IMR-90 (cell line): ENCODE measurements around the gene MYORG. TPM values are rescaled to one million over a fixed set of nuclear protein-coding genes. Genes with fewer than 3 reads are reported as not detected.

Experiments
- ATAC-seq: fragments of 200-7000 bp; cut with Tn5 transposase; 2 replicates; pipeline ENCODE4 v1.9.1; 2020; ENCODE audit warnings: low read depth, mild to moderate bottlenecking, moderate library complexity
- BruUV-seq: library from RNA; stranded (reverse); fragments of 400-500 nt; replicated peaks from 2 replicates; lab custom pipeline; 2021; lab: Mats Ljungman, UMichigan
- CTCF ChIA-PET: fragments of 300-600 bp; formaldehyde crosslinking; extraction: SDS; loops from one replicate; lab custom pipeline; 2021; ENCODE audit warnings: antibody characterized with exemption; lab: Yijun Ruan, JAX
- POLR2A ChIA-PET: fragments of 300-600 bp; sonication (Branson Sonifier 250); formaldehyde crosslinking; loops from one replicate; lab custom pipeline; 2022; ENCODE audit warnings: antibody characterized with exemption; ENCODE audit not compliant: unreplicated experiment; lab: Charles Lee
- DNase-seq: peaks from one replicate; pipeline ENCODE4 v3.0.0; 2013
- H2AFZ ChIP-seq: replicated peaks from 2 replicates; pipeline ENCODE3; 2013; ENCODE audit warnings: low read length, mild to moderate bottlenecking; ENCODE audit not compliant: poor library complexity
- H2AK5ac ChIP-seq: 2 replicates; pipeline ENCODE4 v1.6.1; 2013; ENCODE audit warnings: low read depth, low read length, inconsistent platforms
- H2AK9ac ChIP-seq: replicated peaks from 2 replicates; pipeline ENCODE3; 2013; ENCODE audit warnings: mild to moderate bottlenecking, low read depth, low read length, moderate library complexity; ENCODE audit not compliant: poor library complexity
- H2BK120ac ChIP-seq: 2 replicates; pipeline ENCODE4 v1.6.1; 2013; ENCODE audit warnings: low read depth, low read length, inconsistent platforms
- H2BK15ac ChIP-seq: 3 replicates; pipeline ENCODE4 v1.6.1; 2013; ENCODE audit warnings: low read depth, low read length, inconsistent platforms
- H2BK20ac ChIP-seq: 2 replicates; pipeline ENCODE4 v1.6.1; 2013; ENCODE audit warnings: low read depth, mild to moderate bottlenecking, inconsistent platforms, low read length, moderate library complexity
- H2BK5ac ChIP-seq: 2 replicates; pipeline ENCODE4 v1.6.1; 2013; ENCODE audit warnings: mild to moderate bottlenecking, low read depth, low read length, inconsistent platforms; ENCODE audit not compliant: poor library complexity, severe bottlenecking
- H3K14ac ChIP-seq: replicated peaks from 2 replicates; pipeline ENCODE4 v1.6.1; 2013; ENCODE audit warnings: low read depth, low read length, inconsistent platforms
- H3K18ac ChIP-seq: 2 replicates; pipeline ENCODE4 v1.6.1; 2013; ENCODE audit warnings: low read depth, low read length, control low read depth
- H3K23ac ChIP-seq: 2 replicates; pipeline ENCODE4 v1.6.1; 2013; ENCODE audit warnings: low read depth, low read length, inconsistent platforms
- H3K27ac ChIP-seq: 2 replicates; pipeline ENCODE4 v1.5.1; 2013; ENCODE audit warnings: mild to moderate bottlenecking, control low read depth, low read length; ENCODE audit not compliant: insufficient read depth
- H3K27me3 ChIP-seq: 2 replicates; pipeline ENCODE4 v1.6.1; 2013; ENCODE audit warnings: low read length; ENCODE audit not compliant: control insufficient read depth, insufficient read depth
- H3K36me3 ChIP-seq: 2 replicates; pipeline ENCODE4 v1.6.1; 2013; ENCODE audit warnings: low read length, mixed read lengths; ENCODE audit not compliant: control insufficient read depth, insufficient read depth
- H3K4ac ChIP-seq: 2 replicates; pipeline ENCODE4 v1.6.1; 2013; ENCODE audit warnings: low read depth, low read length, inconsistent platforms
- H3K4me1 ChIP-seq: 2 replicates; pipeline ENCODE4 v1.6.1; 2013; ENCODE audit warnings: low read length, mixed read lengths; ENCODE audit not compliant: control insufficient read depth, insufficient read depth
- H3K4me2 ChIP-seq: 2 replicates; pipeline ENCODE4 v1.6.1; 2013; ENCODE audit warnings: low read depth, mild to moderate bottlenecking, control low read depth, low read length, moderate library complexity
- H3K4me3 ChIP-seq: 2 replicates; pipeline ENCODE4 v1.5.1; 2013; ENCODE audit warnings: low read depth, mild to moderate bottlenecking, control low read depth, low read length, moderate library complexity; ENCODE audit not compliant: insufficient read depth
- H3K56ac ChIP-seq: 2 replicates; pipeline ENCODE4 v1.6.1; 2013; ENCODE audit warnings: low read length, inconsistent platforms; ENCODE audit not compliant: insufficient read depth; ENCODE audit errors: extremely low read depth
- H3K79me1 ChIP-seq, 2 experiments: 2 replicates each; pipeline ENCODE4 v1.6.1; 2013; ENCODE audit warnings: low read length in 2 of 2, inconsistent platforms in 1 of 2, low read depth in 1 of 2
- H3K9ac ChIP-seq: 2 replicates; pipeline ENCODE4 v1.6.1; 2013; ENCODE audit warnings: low read depth, low read length, control low read depth
- H3K9me1 ChIP-seq: 2 replicates; pipeline ENCODE4 v1.6.1; 2013; ENCODE audit warnings: low read length, inconsistent platforms; ENCODE audit not compliant: insufficient read depth
- H3K9me3 ChIP-seq: 2 replicates; pipeline ENCODE4 v1.6.1; 2013; ENCODE audit warnings: low read length; ENCODE audit not compliant: control insufficient read depth, insufficient read depth
- H4K20me1 ChIP-seq: 2 replicates; pipeline ENCODE4 v1.6.1; 2013; ENCODE audit warnings: low read length, inconsistent platforms; ENCODE audit not compliant: insufficient read depth
- H4K5ac ChIP-seq: 2 replicates; pipeline ENCODE4 v1.6.1; 2013; ENCODE audit warnings: mild to moderate bottlenecking, low read depth, low read length, control low read depth
- H4K8ac ChIP-seq, 2 experiments: 2 replicates each; pipeline ENCODE4 v1.6.1; 2013; ENCODE audit warnings: low read depth in 2 of 2, low read length in 2 of 2, control low read depth in 1 of 2, inconsistent platforms in 1 of 2
- H4K91ac ChIP-seq: 2 replicates; pipeline ENCODE4 v1.6.1; 2013; ENCODE audit warnings: low read depth, low read length, inconsistent platforms; ENCODE audit not compliant: insufficient read depth
- MXI1 ChIP-seq: IDR thresholded peaks from 2 replicates; pipeline ENCODE4 v1.6.1; 2012; ENCODE audit warnings: low read depth, mild to moderate bottlenecking, low read length, moderate library complexity, borderline replicate concordance
- RCOR1 ChIP-seq: IDR thresholded peaks from 2 replicates; pipeline ENCODE4 v1.6.1; 2012; ENCODE audit warnings: mild to moderate bottlenecking, low read length, improper control_type of control experiment; ENCODE audit not compliant: insufficient replicate concordance
- dilution Hi-C: fragments of 300-500 bp; cut with HindIII; formaldehyde crosslinking; loops from one replicate; pipeline ENCODE4 v1.14.3; 2018; ENCODE audit warnings: low sequenced_read_pairs; ENCODE audit not compliant: unreplicated experiment
- in situ Hi-C: fragments of 300-500 bp; cut with MboI; formaldehyde crosslinking; loops from 3 replicates; pipeline ENCODE4 v1.14.3; 2019; ENCODE audit warnings: low sequenced_read_pairs, inconsistent platforms, mixed read lengths
- intact Hi-C: fragments of 100-400 bp; cut with micrococcal nuclease; formaldehyde crosslinking; loops from 2 replicates; pipeline ENCODE4 v1.10.0; 2022
- polyA plus RNA-seq, 3 experiments: library from polyadenylated mRNA; depleted of rRNA; stranded (reverse); fragments of >200 nt; gene quantifications; 2 replicates each; pipeline ENCODE4 v1.2.3, GENCODE V29; 2012; ENCODE audit warnings: low replicate concordance in 1 of 3
- total RNA-seq: library from RNA; depleted of rRNA; stranded (reverse); fragments of >200 nt; gene quantifications from 2 replicates; pipeline ENCODE4 v1.2.3, GENCODE V29; 2012

Gene MYORG
- total and polyA plus RNA-seq, 2 of the 4 experiments (the other 2 are of a cell fraction) = 0.36 to 0.60 TPM

- BruUV-seq = no TSS peak
- H3K9me1 ChIP-seq = no peaks in the 10 kb centered on the region; the same call in 1 of the 2 replicates
- in situ Hi-C loops = no loop called here
- no peaks in the 10 kb centered on the region for H3K79me1 ChIP-seq
- H3K4me3 ChIP-seq = no peak overlapping the region
- H2BK120ac ChIP-seq = no peak overlapping the region
- H3K36me3 ChIP-seq = peaks cover 13% of the 10 kb centered on the region; the same call in 1 of the 2 replicates
- CTCF ChIA-PET = interaction anchor here (0.6 kb wide), 1 partner anchor 273 kb away, joined by 5 read pairs; the partner anchor contains the start of gene DCTN3
- TF ChIP-seq RCOR1 = no peak
- no peak for TF ChIP-seq MXI1
- no peaks in the 10 kb centered on the region for H3K9me3 ChIP-seq
- no peak overlapping the region for H3K23ac ChIP-seq
- H4K5ac ChIP-seq = no peak overlapping the region
- no peak overlapping the region for H3K9ac ChIP-seq
- dilution Hi-C loops = no loop called here
- no peak overlapping the region for H3K27ac ChIP-seq
- DNase-seq = no peak
- intact Hi-C loops = no loop called here
- H2BK15ac ChIP-seq = no peak overlapping the region
- H3K18ac ChIP-seq = no peak overlapping the region
- no peaks in the 10 kb centered on the region for H3K4me1 ChIP-seq
- H2BK5ac ChIP-seq = no peak overlapping the region
- H3K27me3 ChIP-seq = no peaks in the 10 kb centered on the region
- no peak overlapping the region for H2AK9ac ChIP-seq
- no peak for ATAC-seq
- no peak overlapping the region for H3K4me2 ChIP-seq
- H2BK20ac ChIP-seq = no peak overlapping the region
- no peak overlapping the region for H2AK5ac ChIP-seq
- H3K4ac ChIP-seq = no peak overlapping the region
- H4K8ac ChIP-seq = no peak overlapping the region
- H3K14ac ChIP-seq = no peak overlapping the region
- no peak overlapping the region for H3K56ac ChIP-seq
- no peak overlapping the region for H2AFZ ChIP-seq
- POLR2A ChIA-PET = no interaction called here
- H4K20me1 ChIP-seq = no peaks in the 10 kb centered on the region
- no peak overlapping the region for H4K91ac ChIP-seq
These were observed 28.9 kb downstream of the MYORG start for GRCh38 chr9:34347800-34348158.
